Measurements from ENCODE around the gene RCOR1.

GRCh38 chr14:102605029-102605428 is 12.6 kb downstream of the RCOR1 start:
- TF ChIP-seq E2F5 (CRISPR knock-in tag; IDR thresholded peaks at IDR 0.05): no peak
- no peak for TF ChIP-seq CTCF (IDR thresholded peaks at IDR 0.05)
- TF ChIP-seq ATF2 (CRISPR knock-in tag; IDR thresholded peaks at IDR 0.05; ENCODE audit: borderline replicate concordance, low read depth): no peak
- no peak for TF ChIP-seq USF2 (CRISPR knock-in tag; IDR thresholded peaks at IDR 0.05)
- TF ChIP-seq STAT6 (CRISPR knock-in tag; conservative IDR thresholded peaks at IDR 0.05; ENCODE audit: low read depth): no peak
- TF ChIP-seq CDX4 (CRISPR knock-in tag; IDR thresholded peaks at IDR 0.05; ENCODE audit: borderline replicate concordance): no peak
- TF ChIP-seq NR2C2 (CRISPR knock-in tag; IDR thresholded peaks at IDR 0.05): no peak
